GM10847 (cell line): Measurements from ENCODE around the gene TRAPPC3.

Experiments
- POLR2A ChIP-seq: IDR thresholded peaks from 2 replicates; pipeline ENCODE4 v1.6.1; 2011; ENCODE audit not compliant: insufficient read length; ENCODE audit errors: extremely low read depth

The TRAPPC3 gene

GRCh38 chr1:36088265-36088576 is 61.1 kb downstream of the TRAPPC3 start:
- no peak for TF ChIP-seq POLR2A

- TF ChIP-seq POLR2A, result no peak
These were observed 61.8 kb downstream of the TRAPPC3 start for GRCh38 chr1:36087233-36088123.
